Spleen (tissue), 11 donors: ENCODE measurements around the gene MRPL33. TPM values are rescaled to one million over a fixed set of nuclear protein-coding genes. Genes with fewer than 3 reads are reported as not detected.

ENCODE experiments used
- DNase-seq: peaks from one replicate; pipeline ENCODE4 v3.0.0-alpha.2; 2020
- H3K27ac ChIP-seq, 8 donors: fragments of 200-600 bp; sonication (generic) in 7 of 8; 1 replicate in 4 of 8; 2 replicates in 4 of 8; pipeline versions ENCODE4 v1.5.0 to v1.8.0; 2016 to 2021; ENCODE audit warnings: inconsistent platforms in 4 of 8, mild to moderate bottlenecking in 4 of 8, moderate library complexity in 1 of 8
- H3K27me3 ChIP-seq, 7 donors: fragments of 200-600 bp; sonication (generic) in 6 of 7; replicated peaks in 1 of 7; 1 replicate in 4 of 7; 2 replicates in 3 of 7; pipeline versions ENCODE4 v1.5.0 to v1.8.0; 2016 to 2021; ENCODE audit warnings: inconsistent platforms in 3 of 7, mild to moderate bottlenecking in 1 of 7
- H3K36me3 ChIP-seq, 6 donors: fragments of 200-600 bp; sonication (generic) in 5 of 6; 1 replicate in 4 of 6; 2 replicates in 2 of 6; pipeline versions ENCODE4 v1.5.0 to v1.8.0; 2016 to 2021; ENCODE audit warnings: inconsistent platforms in 2 of 6
- H3K4me1 ChIP-seq, 6 donors: fragments of 200-600 bp; sonication (generic) in 5 of 6; 1 replicate in 3 of 6; 2 replicates in 3 of 6; pipeline versions ENCODE4 v1.5.0 to v1.8.0; 2016 to 2021; ENCODE audit warnings: inconsistent platforms in 3 of 6
- H3K4me3 ChIP-seq, 8 donors: fragments of 200-600 bp; sonication (generic) in 7 of 8; 1 replicate in 4 of 8; 2 replicates in 4 of 8; pipeline versions ENCODE4 v1.5.0 to v1.8.0; 2016 to 2021; ENCODE audit warnings: inconsistent platforms in 4 of 8, mild to moderate bottlenecking in 4 of 8, moderate library complexity in 2 of 8
- H3K9me3 ChIP-seq, 8 donors: fragments of 200-600 bp; sonication (generic) in 7 of 8; 1 replicate in 4 of 8; 2 replicates in 4 of 8; pipeline versions ENCODE4 v1.5.0 to v1.8.0; 2016 to 2021; ENCODE audit warnings: inconsistent platforms in 4 of 8
- CTCF ChIP-seq, 11 experiments: fragments of 200-600 bp in 7 of 11; fragments of 450-650 bp in 4 of 11; sonication (generic) in 4 of 11; IDR thresholded peaks in 8 of 11; conservative IDR thresholded peaks in 3 of 11; 1 replicate in 7 of 11; 2 replicates in 4 of 11; pipeline versions ENCODE4 v1.4.0 to v1.8.0; 2016 to 2021; ENCODE audit warnings: antibody characterized with exemption in 11 of 11, inconsistent platforms in 4 of 11, mild to moderate bottlenecking in 1 of 11
- POLR2A ChIP-seq, 3 donors: fragments of 450-650 bp; IDR thresholded peaks; one replicate each; pipeline ENCODE4 v1.5.1; 2017; ENCODE audit warnings: antibody characterized with exemption in 3 of 3, mild to moderate bottlenecking in 1 of 3
- POLR2AphosphoS5 ChIP-seq, 3 donors: sonication (generic); formaldehyde crosslinking; IDR thresholded peaks; one replicate each; pipeline ENCODE4 v1.5.1; 2017; ENCODE audit warnings: antibody characterized with exemption in 3 of 3
- WGBS, 5 donors: extraction: QIAGEN DNeasy Blood & Tissue Kit in 3 of 5; methylation state at CpG; one replicate each; pipeline versions ENCODE4 v1.1.5 to v1.1.7; 2013 to 2018; 5-methylcytosine and 5-hydroxymethylcytosine counted together
- intact Hi-C: fragments of 100-400 bp; cut with DNase I; formaldehyde crosslinking; loops from one replicate; pipeline ENCODE4 v1.15.0; 2023; ENCODE audit warnings: low total_unique reads
- polyA plus RNA-seq, 3 donors: library from polyadenylated mRNA; stranded (reverse); fragments of 200-250 nt; gene quantifications; one replicate each; pipeline ENCODE4 v1.2.1, GENCODE V29; 2013
- total RNA-seq, 7 donors: library from RNA; depleted of rRNA in 3 of 7; stranded (reverse); fragments of >200 nt in 3 of 7; fragmentation: NEBNext Ultra II Directional in 4 of 7; extraction: Animal tissue kit (Norgen Biotek cat#: 25700) in 4 of 7; gene quantifications; one replicate each; pipeline versions ENCODE4 v1.1.0 to v1.2.1, GENCODE V29; 2016 to 2021
- donor health status: healthy with polysubstance abuse.
- donor health status: DM: no; HTN: no; CAD: no; lungs with moderate emphysema.
- donor health status: DM: no; HTN: no; CAD: no.
- donor health status: Bipolar disorder and iron deficiency.
- donor health status: healthy.
- donor health status: DM: no; HTN: no; CAD: no.
- donor health status: DM: yes; HTN: yes; CAD: no.

The MRPL33 gene
- total and polyA plus RNA-seq, 10 donors: 48.3 to 166 (median 80.7) TPM

GRCh38 chr2:27781496-27781895 lies 10.0 kb downstream of the MRPL33 start:
- no peaks in the 10 kb centered on the region for H3K9me3 ChIP-seq
- no peaks in the 10 kb centered on the region for H3K27me3 ChIP-seq
- H3K4me3 ChIP-seq: no peak overlapping the region
- H3K27ac ChIP-seq: no peak overlapping the region
- TF ChIP-seq POLR2A (IDR thresholded peaks at IDR 0.05): no peak
- no peak for TF ChIP-seq POLR2AphosphoS5 (IDR thresholded peaks at IDR 0.05)
- TF ChIP-seq CTCF (IDR thresholded peaks at IDR 0.05 in 8 of 11, conservative IDR thresholded peaks at IDR 0.05 in 3 of 11): no peak
- peaks cover 0 to 35% (median 17%) of the 10 kb centered on the region in 6 donors for H3K4me1 ChIP-seq
- H3K36me3 ChIP-seq: peaks cover 0 to 58% (median 4%) of the 10 kb centered on the region in 6 donors
- WGBS, 5 donors: 94 to 98% (median 96%) methylated on average over 2 of the region's 2 CpGs
- intact Hi-C loops: no loop called here
- no peak for DNase-seq

- H3K9me3 ChIP-seq: no peaks in the 10 kb centered on the region
- DNase-seq: no peak
- TF ChIP-seq POLR2AphosphoS5 (IDR thresholded peaks at IDR 0.05) (no peak), CTCF (IDR thresholded peaks at IDR 0.05 in 8 of 11, conservative IDR thresholded peaks at IDR 0.05 in 3 of 11) (no peak), POLR2A (IDR thresholded peaks at IDR 0.05) (no peak)
- no peak overlapping the region for H3K4me3 ChIP-seq
- intact Hi-C loops: no loop called here
- peaks cover 0 to 23% (median 10%) of the 10 kb centered on the region in 6 donors for H3K4me1 ChIP-seq
- peaks cover 0 to 47% (median 4%) of the 10 kb centered on the region in 6 donors for H3K36me3 ChIP-seq
- H3K27me3 ChIP-seq: no peaks in the 10 kb centered on the region
- no peak overlapping the region for H3K27ac ChIP-seq
- WGBS, 5 donors: 92 to 100% (median 97%) methylated on average over 1 of the region's 1 CpG
Observed at GRCh38 chr2:27782701-27783100, 11.2 kb downstream of the MRPL33 start.

- H3K4me1 ChIP-seq: peaks cover 0 to 21% (median 6%) of the 10 kb centered on the region in 6 donors
- DNase-seq: no peak
- intact Hi-C loops: no loop called here
- TF ChIP-seq POLR2AphosphoS5 (IDR thresholded peaks at IDR 0.05) (no peak), POLR2A (IDR thresholded peaks at IDR 0.05) (no peak), CTCF (IDR thresholded peaks at IDR 0.05 in 8 of 11, conservative IDR thresholded peaks at IDR 0.05 in 3 of 11) (no peak)
- no peaks in the 10 kb centered on the region for H3K9me3 ChIP-seq
- no peak overlapping the region for H3K4me3 ChIP-seq
- H3K36me3 ChIP-seq: no peaks in the 10 kb centered on the region
- no peaks in the 10 kb centered on the region for H3K27me3 ChIP-seq
- H3K27ac ChIP-seq: no peak overlapping the region
- WGBS, 5 donors: 94 to 100% (median 98%) methylated on average over 1 of the region's 1 CpG
Observed at GRCh38 chr2:27790796-27791195, 19.3 kb downstream of the MRPL33 start.

- Histone ChIP-seq H3K9me3 (no peaks in the 10 kb centered on the region), H3K27me3 (no peaks in the 10 kb centered on the region), H3K4me1 (peaks cover 4 to 39% (median 12%) of the 10 kb centered on the region in 6 donors), H3K36me3 (no peaks in the 10 kb centered on the region), H3K4me3 (no peak overlapping the region), H3K27ac (no peak overlapping the region)
- intact Hi-C loops: no loop called here
- DNase-seq: no peak
- TF ChIP-seq CTCF (IDR thresholded peaks at IDR 0.05 in 8 of 11, conservative IDR thresholded peaks at IDR 0.05 in 3 of 11): no peak
- no peak for TF ChIP-seq POLR2AphosphoS5 (IDR thresholded peaks at IDR 0.05)
- no peak for TF ChIP-seq POLR2A (IDR thresholded peaks at IDR 0.05)
Observed at GRCh38 chr2:27792759-27793158, 21.2 kb downstream of the MRPL33 start.
